HS-27A (cell line): ENCODE measurements around the gene KRTAP23-1.

ENCODE experiments used
- DNase-seq: peaks from one replicate; pipeline ENCODE4 v3.0.0-alpha.2; 2012; ENCODE audit warnings: low read depth, missing footprints

KRTAP23-1 gene

GRCh38 chr21:30348506-30348905 is at the start of gene KRTAP23-1:
TSS of gene KRTAP23-1 (minus strand) at chr21:30348606. CDS start at chr21:30348606, 0 bp downstream.
- DNase-seq, result no peak

GRCh38 chr21:30395731-30396130 is 47.3 kb upstream of the KRTAP23-1 start, which contains the start of gene KRTAP13-1:
TSS of gene KRTAP13-1 (plus strand) at chr21:30396031. CDS start at chr21:30396087, 56 bp downstream.
- no peak for DNase-seq

- DNase-seq, result no peak
These were observed 43.2 kb upstream of the KRTAP23-1 start for GRCh38 chr21:30391492-30392025.

GRCh38 chr21:30382201-30382600 is 33.8 kb upstream of the KRTAP23-1 start:
- DNase-seq, result no peak

GRCh38 chr21:30372139-30372770 is 23.8 kb upstream of the KRTAP23-1 start, which contains the start of gene KRTAP13-2:
TSS of gene KRTAP13-2 (minus strand) at chr21:30372271. CDS start at chr21:30372213, 58 bp downstream.
- DNase-seq, result no peak

- no peak for DNase-seq
These were observed 7.5 kb upstream of the KRTAP23-1 start for GRCh38 chr21:30355906-30356305.

- no peak for DNase-seq
These were observed 6.1 kb upstream of the KRTAP23-1 start for GRCh38 chr21:30354308-30355005.

GRCh38 chr21:30351534-30351933 is 3.1 kb upstream of the KRTAP23-1 start:
- DNase-seq, result no peak

GRCh38 chr21:30349572-30349971 is 1.2 kb upstream of the KRTAP23-1 start:
- DNase-seq, result no peak

- DNase-seq, result no peak
These were observed 3.4 kb downstream of the KRTAP23-1 start for GRCh38 chr21:30345014-30345413.

- DNase-seq, result no peak
These were observed 7.5 kb downstream of the KRTAP23-1 start for GRCh38 chr21:30340714-30341573.

GRCh38 chr21:30338717-30339116 is 9.7 kb downstream of the KRTAP23-1 start:
- no peak for DNase-seq

- DNase-seq, result no peak
These were observed 10.6 kb downstream of the KRTAP23-1 start for GRCh38 chr21:30337772-30338171.

GRCh38 chr21:30337276-30337744 is 11.1 kb downstream of the KRTAP23-1 start, which contains the start of gene KRTAP27-1:
TSS of gene KRTAP27-1 (minus strand) at chr21:30337694. CDS start at chr21:30337668, 26 bp downstream.
- DNase-seq, result no peak

GRCh38 chr21:30336596-30336995 is 11.8 kb downstream of the KRTAP23-1 start:
- DNase-seq, result no peak

- no peak for DNase-seq
These were observed 14.7 kb downstream of the KRTAP23-1 start for GRCh38 chr21:30333736-30334135.

GRCh38 chr21:30332681-30333080 is 15.7 kb downstream of the KRTAP23-1 start:
- DNase-seq, result no peak

- no peak for DNase-seq
These were observed 19.1 kb downstream of the KRTAP23-1 start for GRCh38 chr21:30329203-30329875.

GRCh38 chr21:30326390-30326789 is 22.0 kb downstream of the KRTAP23-1 start:
- DNase-seq, result no peak

- DNase-seq, result no peak
These were observed 28.2 kb downstream of the KRTAP23-1 start, which contains the start of gene KRTAP26-1 for GRCh38 chr21:30320215-30320614. TSS of gene KRTAP26-1 (minus strand) at chr21:30320315. CDS start at chr21:30320035, 280 bp downstream.

- DNase-seq, result no peak
These were observed 32.7 kb downstream of the KRTAP23-1 start for GRCh38 chr21:30315701-30316100.
